ENCODE data around the gene UGT2B10. TPM values are rescaled to one million over a fixed set of nuclear protein-coding genes. Genes with fewer than 3 reads are reported as not detected.

Gene UGT2B10
- total and polyA plus RNA-seq, 2 of the 4 experiments (the other 2 are of a cell fraction) = not detected

DNA sequence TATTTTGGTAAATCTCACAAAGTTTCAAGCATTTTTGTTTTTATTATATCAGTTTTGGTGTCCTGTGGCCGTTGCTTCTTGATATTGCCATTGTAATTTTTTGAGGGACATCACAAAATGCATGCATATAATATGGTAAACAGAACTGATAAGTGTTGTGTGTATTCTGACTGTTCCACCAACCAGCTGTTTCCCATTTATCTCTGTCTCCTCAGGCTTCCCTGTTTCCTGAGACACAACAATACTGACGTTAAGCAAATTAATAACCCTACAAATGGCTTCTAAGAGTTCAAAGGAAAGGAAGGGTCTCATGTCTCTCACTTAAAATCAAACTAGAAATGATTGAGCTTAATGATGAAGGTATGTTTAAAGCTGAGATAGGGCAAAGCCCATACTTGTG lies 40.0 kb downstream of the UGT2B10 start:
- ChIA-PET POLR2A (ENCODE audit: unreplicated experiment) (no interaction called here), CTCF (interaction anchor here (0.5 kb wide), 1 partner anchor 55 kb away, joined by 4 read pairs; no protein-coding TSS in a partner anchor)
- Histone ChIP-seq H4K8ac (ENCODE audit: low read depth in 2 of 2, low read length in 2 of 2) (no peak overlapping the region), H3K9me3 (ENCODE audit: control insufficient read depth, insufficient read depth, low read length) (no peaks in the 10 kb centered on the region), H3K4me3 (ENCODE audit: insufficient read depth, low read depth, low read length) (no peak overlapping the region), H3K36me3 (ENCODE audit: control insufficient read depth, insufficient read depth, low read length) (no peaks in the 10 kb centered on the region), H2AK5ac (ENCODE audit: low read depth, low read length) (no peak overlapping the region), H3K56ac (ENCODE audit: extremely low read depth, insufficient read depth, low read length) (no peak overlapping the region), H2BK15ac (ENCODE audit: low read depth, low read length) (no peak overlapping the region), H2AK9ac (replicated peaks; ENCODE audit: low read depth, low read length, poor library complexity) (no peak overlapping the region), H3K9ac (ENCODE audit: low read depth, low read length) (no peak overlapping the region), H2AFZ (replicated peaks; ENCODE audit: low read length, poor library complexity) (no peak overlapping the region), H4K91ac (ENCODE audit: insufficient read depth, low read depth, low read length) (no peak overlapping the region), H2BK5ac (ENCODE audit: low read depth, low read length, poor library complexity, severe bottlenecking) (no peak overlapping the region), H3K79me1 (ENCODE audit: low read depth in 1 of 2, low read length in 2 of 2) (no peaks in the 10 kb centered on the region), H3K4ac (ENCODE audit: low read depth, low read length) (no peak overlapping the region), H3K4me2 (ENCODE audit: low read depth, low read length) (no peak overlapping the region), H4K5ac (ENCODE audit: low read depth, low read length) (no peak overlapping the region), H4K20me1 (ENCODE audit: insufficient read depth, low read length) (no peaks in the 10 kb centered on the region), H3K27ac (ENCODE audit: insufficient read depth, low read length) (no peak overlapping the region), H3K14ac (replicated peaks; ENCODE audit: low read depth, low read length) (no peak overlapping the region), H3K23ac (ENCODE audit: low read depth, low read length) (no peak overlapping the region), H3K18ac (ENCODE audit: low read depth, low read length) (no peak overlapping the region), H3K9me1 (ENCODE audit: insufficient read depth, low read length) (no peaks in the 10 kb centered on the region), H2BK20ac (ENCODE audit: low read depth, low read length) (no peak overlapping the region), H3K27me3 (ENCODE audit: control insufficient read depth, insufficient read depth, low read length) (no peaks in the 10 kb centered on the region), H2BK120ac (ENCODE audit: low read depth, low read length) (no peak overlapping the region), H3K4me1 (ENCODE audit: control insufficient read depth, insufficient read depth, low read length) (no peaks in the 10 kb centered on the region)
- in situ Hi-C loops (cut with MboI; ENCODE audit: low sequenced_read_pairs) (no loop called here), dilution Hi-C loops (cut with HindIII; ENCODE audit: low sequenced_read_pairs, unreplicated experiment) (no loop called here), intact Hi-C loops (cut with micrococcal nuclease) (no loop called here)
- no CpG with 5 or more reads among the region's 2 CpGs for WGBS, 2 experiments (ENCODE audit: extremely low coverage in 2 of 2, insufficient read length in 1 of 2)
- no peak for ATAC-seq (ENCODE audit: low read depth)
- no peak for DNase-seq
- no peak for TF ChIP-seq RFX5 (IDR thresholded peaks at IDR 0.05; ENCODE audit: low read depth, low read length)
- TF ChIP-seq MXI1 (IDR thresholded peaks at IDR 0.05; ENCODE audit: borderline replicate concordance, low read depth, low read length) = no peak
- no peak for TF ChIP-seq RCOR1 (IDR thresholded peaks at IDR 0.05; ENCODE audit: insufficient replicate concordance, low read length)
- TF ChIP-seq, protein P1, sequence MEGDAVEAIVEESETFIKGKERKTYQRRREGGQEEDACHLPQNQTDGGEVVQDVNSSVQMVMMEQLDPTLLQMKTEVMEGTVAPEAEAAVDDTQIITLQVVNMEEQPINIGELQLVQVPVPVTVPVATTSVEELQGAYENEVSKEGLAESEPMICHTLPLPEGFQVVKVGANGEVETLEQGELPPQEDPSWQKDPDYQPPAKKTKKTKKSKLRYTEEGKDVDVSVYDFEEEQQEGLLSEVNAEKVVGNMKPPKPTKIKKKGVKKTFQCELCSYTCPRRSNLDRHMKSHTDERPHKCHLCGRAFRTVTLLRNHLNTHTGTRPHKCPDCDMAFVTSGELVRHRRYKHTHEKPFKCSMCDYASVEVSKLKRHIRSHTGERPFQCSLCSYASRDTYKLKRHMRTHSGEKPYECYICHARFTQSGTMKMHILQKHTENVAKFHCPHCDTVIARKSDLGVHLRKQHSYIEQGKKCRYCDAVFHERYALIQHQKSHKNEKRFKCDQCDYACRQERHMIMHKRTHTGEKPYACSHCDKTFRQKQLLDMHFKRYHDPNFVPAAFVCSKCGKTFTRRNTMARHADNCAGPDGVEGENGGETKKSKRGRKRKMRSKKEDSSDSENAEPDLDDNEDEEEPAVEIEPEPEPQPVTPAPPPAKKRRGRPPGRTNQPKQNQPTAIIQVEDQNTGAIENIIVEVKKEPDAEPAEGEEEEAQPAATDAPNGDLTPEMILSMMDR (conservative IDR thresholded peaks at IDR 0.05; ENCODE audit: low read depth, low read length) = no peak
- no peak for TF ChIP-seq MAZ (IDR thresholded peaks at IDR 0.05; ENCODE audit: borderline replicate concordance, low read depth, low read length)
- TF ChIP-seq POLR2A (IDR thresholded peaks at IDR 0.05; ENCODE audit: low read depth, low read length) = no peak
- no peak for TF ChIP-seq CEBPB (IDR thresholded peaks at IDR 0.05; ENCODE audit: low read depth, low read length)
- no peak for TF ChIP-seq ELK1 (IDR thresholded peaks at IDR 0.05; ENCODE audit: borderline replicate concordance, low read depth, low read length)
- no peak for TF ChIP-seq FOS (IDR thresholded peaks at IDR 0.05; ENCODE audit: low read depth, low read length)
- TF ChIP-seq NFE2L2 (IDR thresholded peaks at IDR 0.05; ENCODE audit: low read depth, low read length) = no peak
- TF ChIP-seq, protein P2, sequence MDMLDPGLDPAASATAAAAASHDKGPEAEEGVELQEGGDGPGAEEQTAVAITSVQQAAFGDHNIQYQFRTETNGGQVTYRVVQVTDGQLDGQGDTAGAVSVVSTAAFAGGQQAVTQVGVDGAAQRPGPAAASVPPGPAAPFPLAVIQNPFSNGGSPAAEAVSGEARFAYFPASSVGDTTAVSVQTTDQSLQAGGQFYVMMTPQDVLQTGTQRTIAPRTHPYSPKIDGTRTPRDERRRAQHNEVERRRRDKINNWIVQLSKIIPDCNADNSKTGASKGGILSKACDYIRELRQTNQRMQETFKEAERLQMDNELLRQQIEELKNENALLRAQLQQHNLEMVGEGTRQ (IDR thresholded peaks at IDR 0.05; ENCODE audit: low read depth, low read length) = no peak
- no peak for TF ChIP-seq MAFK (IDR thresholded peaks at IDR 0.05; ENCODE audit: low read depth, low read length)
- TF ChIP-seq SMC3 (IDR thresholded peaks at IDR 0.05; ENCODE audit: low read depth, low read length) = no peak
- no peak for TF ChIP-seq RAD21 (IDR thresholded peaks at IDR 0.05; ENCODE audit: low read length)
- BruUV-seq (replicated peaks) = no TSS peak

Measured in IMR-90 (cell line).